GM12872 (cell line): ENCODE measurements around the gene LRMDA.

Experiments
- CTCF ChIP-seq: IDR thresholded peaks from 3 replicates; pipeline ENCODE4 v1.5.1; 2011; ENCODE audit warnings: low read depth, mild to moderate bottlenecking, low read length, moderate library complexity; ENCODE audit not compliant: insufficient read depth

Gene LRMDA

GRCh38 chr10:75944061-75944460 lies 512.6 kb downstream of the LRMDA start:
- TF ChIP-seq CTCF, result no peak

- no peak for TF ChIP-seq CTCF
Observed at GRCh38 chr10:75948583-75948982, 517.2 kb downstream of the LRMDA start.

- no peak for TF ChIP-seq CTCF
Observed at GRCh38 chr10:75950307-75950706, 518.9 kb downstream of the LRMDA start.

DNA sequence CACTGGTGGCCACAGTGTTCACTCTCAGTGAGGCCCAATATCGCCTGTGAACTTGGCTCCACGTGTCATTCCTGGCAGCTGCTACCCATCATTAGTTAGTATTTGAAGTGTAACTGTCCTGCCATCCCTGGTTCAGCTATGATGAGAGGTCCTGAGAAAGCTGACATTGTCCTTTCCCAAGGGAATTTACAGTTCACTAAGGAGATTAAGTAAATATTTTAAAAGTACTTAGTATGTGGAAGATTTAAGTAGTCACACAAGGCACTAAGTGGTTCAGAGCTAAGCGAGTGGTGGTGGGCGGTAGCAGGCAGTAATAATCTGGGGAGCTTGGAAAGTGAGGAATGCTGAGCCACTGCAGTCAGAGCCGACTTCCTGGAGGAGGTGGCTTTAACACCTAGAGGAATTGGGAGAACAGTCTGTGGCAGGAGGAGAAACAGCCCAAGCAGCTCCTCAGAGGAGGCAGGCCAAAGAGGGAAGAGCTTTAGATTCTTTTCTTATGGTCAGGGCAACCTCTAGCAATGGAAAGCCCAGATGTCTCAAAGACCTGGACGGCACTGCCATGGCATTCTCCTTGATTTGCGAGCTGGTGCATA lies 519.7 kb downstream of the LRMDA start:
- TF ChIP-seq CTCF, result no peak

DNA sequence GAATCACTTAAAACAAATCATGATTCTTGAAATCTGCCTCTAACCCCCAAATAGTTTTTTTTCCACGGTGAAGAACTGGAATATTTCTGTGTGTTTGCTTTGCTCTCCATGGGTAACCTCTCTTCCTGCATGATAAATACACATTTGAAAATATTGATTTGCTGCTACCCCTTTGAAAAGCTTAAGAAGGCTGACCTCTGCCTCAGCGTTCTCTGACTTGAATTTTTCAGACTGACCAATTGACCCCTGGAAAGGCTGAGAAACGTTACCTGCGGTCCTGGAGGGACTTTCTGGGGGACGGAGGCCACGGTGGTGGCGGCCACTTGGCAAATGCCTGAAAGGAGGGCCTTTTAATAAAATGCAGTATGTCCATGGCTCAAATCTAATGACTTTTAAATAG lies 520.2 kb downstream of the LRMDA start:
- TF ChIP-seq CTCF, result no peak

DNA sequence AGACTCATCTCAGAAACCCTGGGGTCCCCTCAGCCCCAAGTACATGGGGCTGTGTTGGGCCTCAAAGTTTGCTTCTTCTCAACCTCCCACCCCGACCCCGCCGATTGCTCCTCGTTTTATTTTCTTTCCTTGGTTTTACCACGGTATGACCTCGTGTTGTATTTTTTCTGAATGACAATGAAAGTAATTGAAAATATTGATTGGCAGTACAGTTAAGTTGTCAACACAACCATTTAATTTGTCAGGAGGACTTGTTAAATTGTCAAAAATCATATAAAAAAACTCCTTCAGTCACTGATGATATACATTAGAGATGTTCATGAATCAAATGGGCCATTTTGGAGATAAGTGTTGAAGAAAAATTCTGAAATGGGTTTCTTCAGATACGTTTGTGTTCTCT lies 520.7 kb downstream of the LRMDA start:
- no peak for TF ChIP-seq CTCF

- TF ChIP-seq CTCF, result no peak
Observed at GRCh38 chr10:75954486-75954885, 523.1 kb downstream of the LRMDA start.
